Mononuclear cell (primary cell): Measurements from ENCODE around the gene TMEM86B. TPM values are rescaled to one million over a fixed set of nuclear protein-coding genes. Genes with fewer than 3 reads are reported as not detected.
"Not testable (repeated sequence)": the region's sequence is repeated elsewhere in the genome, so short reads cannot be mapped to it uniquely, and the experiment has no call there.

ENCODE experiments used
- H3K27me3 ChIP-seq: 2 replicates; pipeline ENCODE4 v1.6.0; 2011; ENCODE audit warnings: low read length, control low read depth; ENCODE audit not compliant: insufficient read depth
- H3K4me1 ChIP-seq: 2 replicates; pipeline ENCODE4 v1.5.1; 2011; ENCODE audit warnings: mild to moderate bottlenecking, low read length, control low read depth; ENCODE audit not compliant: insufficient read depth
- H3K4me3 ChIP-seq: 2 replicates; pipeline ENCODE4 v1.5.1; 2011; ENCODE audit warnings: mild to moderate bottlenecking, low read length, moderate library complexity
- H3K9me3 ChIP-seq: 2 replicates; pipeline ENCODE4 v1.5.1; 2011; ENCODE audit warnings: low read depth, mild to moderate bottlenecking, control low read depth, low read length
- total RNA-seq: library from RNA; depleted of rRNA; stranded (reverse); fragments of >200 nt; gene quantifications from one replicate; pipeline ENCODE4 v1.2.3, GENCODE V29; 2012

Gene TMEM86B
- total RNA-seq, 1 donor: 2.0 TPM

GRCh38 chr19:55223291-55224037 is 5.1 kb downstream of the TMEM86B start:
- Histone ChIP-seq H3K27me3 (no peaks in the 10 kb centered on the region), H3K4me1 (no peaks in the 10 kb centered on the region), H3K4me3 (no peak overlapping the region), H3K9me3 (no peaks in the 10 kb centered on the region)

DNA sequence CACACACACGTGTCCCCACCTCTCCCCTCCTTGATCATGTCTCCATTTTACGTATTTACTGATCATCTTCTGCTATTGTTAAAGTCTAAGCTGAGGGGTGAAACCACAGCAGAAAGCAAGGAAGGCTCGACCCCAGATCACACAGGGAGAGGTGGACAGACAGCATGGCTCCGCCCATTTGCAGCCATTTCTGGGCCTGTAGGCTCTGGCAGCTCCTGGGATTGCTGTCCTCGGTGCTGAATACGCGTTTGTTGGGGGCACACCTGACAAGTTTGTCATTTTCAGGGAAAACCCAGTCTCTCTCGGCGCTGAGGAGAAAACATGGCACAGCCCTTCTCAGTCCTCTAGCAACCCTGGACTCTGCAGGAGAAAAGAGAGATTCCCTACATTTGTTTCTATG is 8.0 kb downstream of the TMEM86B start:
- Histone ChIP-seq H3K9me3 (no peaks in the 10 kb centered on the region), H3K4me1 (peaks cover 12% of the 10 kb centered on the region)

DNA sequence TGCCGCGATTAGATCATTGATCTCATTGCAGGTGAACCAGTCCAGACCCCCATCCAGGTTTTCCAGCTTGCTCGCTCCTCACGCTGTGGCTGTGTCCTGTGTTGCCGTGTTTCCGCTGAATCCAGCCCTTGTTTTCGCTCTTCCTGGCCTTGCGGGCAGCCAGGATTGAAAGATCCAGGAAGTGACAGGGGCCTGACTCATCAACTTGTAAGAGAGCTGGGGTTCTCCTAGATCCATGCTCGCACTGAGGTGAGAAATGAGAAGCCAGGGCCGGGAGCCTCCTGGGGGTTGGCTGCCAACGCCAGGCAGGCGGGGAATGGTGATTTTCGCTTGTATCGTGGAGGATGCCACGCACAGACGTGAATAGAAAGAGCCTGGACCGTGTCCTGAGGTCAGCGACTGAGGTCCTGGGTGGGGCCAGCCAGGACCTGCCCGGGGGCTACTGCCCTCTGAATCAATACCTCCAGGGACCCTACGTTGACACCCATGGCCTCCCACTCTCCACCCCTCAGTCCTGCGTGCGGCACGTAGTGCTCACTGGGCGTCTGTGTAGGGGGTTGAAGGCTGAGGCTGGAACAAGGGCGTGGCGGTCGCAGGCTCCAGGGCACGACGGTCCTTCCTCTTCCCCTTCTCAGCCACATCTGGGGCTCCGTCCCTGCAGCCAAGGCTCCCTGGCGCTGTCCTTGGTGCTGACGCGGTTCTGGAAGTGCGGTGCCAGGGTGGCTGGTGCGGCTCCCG is 11.9 kb downstream of the TMEM86B start:
- Histone ChIP-seq H3K4me1 (peaks cover 12% of the 10 kb centered on the region), H3K9me3 (no peaks in the 10 kb centered on the region), H3K27me3 (no peaks in the 10 kb centered on the region), H3K4me3 (no peak overlapping the region)

More for the DNA sequence above, 8.0 kb downstream of the TMEM86B start:
- Histone ChIP-seq H3K27me3 (no peaks in the 10 kb centered on the region), H3K4me3 (no peak overlapping the region)

DNA sequence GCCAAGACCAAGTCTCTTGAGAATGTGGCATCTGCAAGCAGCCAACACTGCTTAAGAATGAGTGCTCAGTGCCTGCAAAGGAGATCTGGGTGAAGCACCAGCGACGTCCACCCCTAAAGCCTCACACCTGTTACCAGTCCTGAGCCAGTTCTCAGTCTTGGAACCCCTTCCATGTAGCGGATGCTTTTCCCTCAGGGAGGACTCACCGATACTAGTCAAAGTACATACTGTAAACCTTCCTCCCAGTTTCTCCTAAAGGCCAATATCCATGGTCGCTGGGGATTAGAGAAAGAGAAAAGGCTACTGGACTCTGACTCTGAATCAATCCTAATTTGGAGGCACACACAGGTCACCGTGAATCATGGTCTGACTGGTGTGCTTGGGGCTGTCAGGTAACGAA is 15.0 kb downstream of the TMEM86B start:
- Histone ChIP-seq H3K27me3 (no peaks in the 10 kb centered on the region), H3K4me1 (peaks cover 12% of the 10 kb centered on the region)

GRCh38 chr19:55212447-55212846 is 16.1 kb downstream of the TMEM86B start:
- Histone ChIP-seq H3K4me1 (peaks cover 12% of the 10 kb centered on the region), H3K4me3 (no peak overlapping the region), H3K9me3 (no peaks in the 10 kb centered on the region), H3K27me3 (no peaks in the 10 kb centered on the region)

More for the DNA sequence above, 15.0 kb downstream of the TMEM86B start:
- Histone ChIP-seq H3K4me3 (no peak overlapping the region), H3K9me3 (no peaks in the 10 kb centered on the region)

DNA sequence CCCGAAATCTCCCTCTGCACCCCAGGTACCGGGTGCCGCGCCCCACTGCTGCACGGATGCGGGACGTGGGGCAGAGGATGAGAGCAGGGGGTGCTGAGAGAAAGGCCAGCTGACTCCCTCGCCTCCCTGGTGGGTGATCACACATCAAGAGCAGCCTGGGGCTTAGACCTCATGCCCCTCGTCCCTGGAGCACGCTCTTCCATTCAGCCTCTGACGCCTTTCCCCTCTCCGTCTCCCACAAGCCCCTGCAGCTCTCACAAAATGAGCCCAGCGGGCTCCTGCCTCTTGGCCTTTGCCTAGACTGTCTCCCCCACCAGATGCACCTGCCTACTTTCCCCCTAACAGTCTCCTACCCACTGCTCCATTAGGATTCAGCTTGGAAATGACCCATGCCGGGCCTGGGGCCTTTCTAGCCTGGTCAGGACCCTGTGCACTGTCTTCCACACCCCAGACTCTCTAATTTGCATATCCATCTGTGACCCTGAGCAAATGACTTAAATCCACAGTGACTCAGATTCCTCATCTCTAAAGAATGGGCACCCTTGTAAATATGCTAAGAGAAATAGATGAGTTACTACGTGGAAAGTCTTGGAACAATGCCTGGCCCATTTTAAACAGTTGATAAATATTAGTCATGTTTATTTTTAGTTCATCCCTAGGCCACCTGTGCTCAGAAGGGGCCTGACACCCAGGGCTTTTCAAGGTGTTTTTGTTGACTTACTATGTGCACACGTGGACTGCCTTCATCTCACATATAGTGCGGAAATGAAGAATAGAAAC is 18.7 kb downstream of the TMEM86B start:
- Histone ChIP-seq H3K4me1 (peaks cover 8% of the 10 kb centered on the region), H3K9me3 (no peaks in the 10 kb centered on the region), H3K4me3 (no peak overlapping the region), H3K27me3 (no peaks in the 10 kb centered on the region)

GRCh38 chr19:55208880-55209692 is 19.5 kb downstream of the TMEM86B start, which contains the start of gene PTPRH:
Gene PTPRH, minus strand, starts transcription at chr19:55209501. Its CDS starts 68 bp downstream, at chr19:55209433.
- Histone ChIP-seq H3K9me3 (no peaks in the 10 kb centered on the region), H3K4me1 (peaks cover 8% of the 10 kb centered on the region), H3K27me3 (no peaks in the 10 kb centered on the region), H3K4me3 (no peak within 1 kb of the TSS)

DNA sequence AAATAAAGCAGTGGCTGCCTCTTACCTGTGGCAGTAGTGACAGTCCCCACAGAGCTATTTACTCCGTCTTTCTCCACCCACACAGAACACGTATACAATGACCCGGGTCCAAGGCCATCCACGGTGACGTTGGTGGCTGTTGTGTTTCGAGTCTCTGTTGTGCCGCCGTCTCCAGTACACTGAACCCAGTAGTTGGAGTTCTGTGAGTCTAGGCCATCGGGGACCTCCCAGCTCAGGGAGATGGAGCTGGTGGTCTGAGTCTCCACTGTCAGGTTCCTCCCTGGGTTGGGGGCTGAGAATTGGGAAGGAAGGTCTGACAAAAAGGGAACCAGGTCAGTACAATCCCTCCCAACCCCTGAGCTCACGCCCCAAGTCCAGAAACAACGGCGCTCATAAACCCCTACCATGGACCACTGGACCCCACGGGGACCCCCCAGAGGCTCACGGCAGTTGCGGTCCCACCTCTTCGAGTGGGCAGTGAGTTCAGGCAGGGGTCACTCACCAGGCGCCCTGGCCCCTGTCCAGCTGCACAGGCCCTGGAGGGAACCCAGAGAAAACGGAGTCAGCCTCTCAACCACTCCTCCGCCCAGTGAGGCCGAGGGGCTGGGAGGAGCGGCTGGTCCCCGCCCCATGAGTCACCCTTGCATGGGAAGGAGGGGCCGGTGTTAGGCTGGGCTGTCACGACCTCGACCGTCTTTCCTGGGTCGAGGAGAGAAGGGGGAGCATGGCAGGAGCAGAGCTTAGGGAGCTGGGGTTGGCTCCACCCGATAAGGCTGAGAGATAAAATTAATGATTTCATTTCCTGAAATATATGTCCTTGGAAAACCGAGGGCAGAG is 21.7 kb downstream of the TMEM86B start:
- Histone ChIP-seq H3K4me1 (peaks cover 8% of the 10 kb centered on the region), H3K4me3 (no peak overlapping the region), H3K9me3 (no peaks in the 10 kb centered on the region), H3K27me3 (no peaks in the 10 kb centered on the region)

- H3K9me3 ChIP-seq, H3K4me1 ChIP-seq, H3K4me3 ChIP-seq, H3K27me3 ChIP-seq: not testable (repeated sequence)
Measured at GRCh38 chr19:55202199-55202598, 26.4 kb downstream of the TMEM86B start.

- H3K27me3 ChIP-seq: no peaks in the 10 kb centered on the region
- no peaks in the 10 kb centered on the region for H3K9me3 ChIP-seq
- no peaks in the 10 kb centered on the region for H3K4me1 ChIP-seq
- no peak overlapping the region for H3K4me3 ChIP-seq
Measured at GRCh38 chr19:55199620-55200204, 28.9 kb downstream of the TMEM86B start.

- no peaks in the 10 kb centered on the region for H3K27me3 ChIP-seq
- no peaks in the 10 kb centered on the region for H3K9me3 ChIP-seq
- H3K4me1 ChIP-seq: no peaks in the 10 kb centered on the region
- no peak overlapping the region for H3K4me3 ChIP-seq
Measured at GRCh38 chr19:55198651-55199050, 29.9 kb downstream of the TMEM86B start.

DNA sequence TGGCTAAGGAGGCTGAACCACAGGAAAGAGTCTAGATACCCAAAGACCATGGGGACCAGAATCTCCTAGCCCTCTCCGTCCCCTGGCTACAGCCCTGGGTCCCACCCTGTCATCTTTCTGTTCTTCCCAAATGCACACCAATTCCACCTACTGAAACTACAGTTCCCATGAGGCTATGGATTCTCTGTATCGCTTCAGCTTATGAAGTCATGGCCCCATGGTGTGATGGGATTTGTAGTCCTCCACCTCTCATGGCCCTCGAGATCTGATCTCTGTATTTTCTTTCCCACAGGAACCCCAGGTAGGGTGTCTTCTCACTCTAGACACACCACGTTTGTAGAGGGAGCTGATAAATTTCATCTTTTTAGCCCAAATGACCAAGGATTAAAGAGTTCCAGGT is 31.0 kb downstream of the TMEM86B start:
- Histone ChIP-seq H3K27me3 (no peaks in the 10 kb centered on the region), H3K9me3 (no peaks in the 10 kb centered on the region), H3K4me3 (no peak overlapping the region), H3K4me1 (no peaks in the 10 kb centered on the region)

GRCh38 chr19:55196803-55197202 is 31.8 kb downstream of the TMEM86B start:
- Histone ChIP-seq H3K4me3 (no peak overlapping the region), H3K9me3 (no peaks in the 10 kb centered on the region), H3K27me3 (no peaks in the 10 kb centered on the region), H3K4me1 (no peaks in the 10 kb centered on the region)
